Peyer's patch (tissue), 4 donors: ENCODE measurements around the gene MYORG. TPM values are rescaled to one million over a fixed set of nuclear protein-coding genes. Genes with fewer than 3 reads are reported as not detected.

Experiments
- DNase-seq, 3 donors: peaks; one replicate each; pipeline ENCODE4 v3.0.0-alpha.2; 2017 to 2019
- H3K27ac ChIP-seq, 4 donors: fragments of 200-600 bp; sonication (generic); one replicate each; pipeline ENCODE4 v1.5.1; 2016 to 2019
- H3K27me3 ChIP-seq, 2 donors: fragments of 200-600 bp; sonication (generic); one replicate each; pipeline ENCODE4 v1.5.1; 2019
- H3K36me3 ChIP-seq, 3 donors: fragments of 200-600 bp; sonication (generic); one replicate each; pipeline ENCODE4 v1.5.1; 2016 to 2019
- H3K4me1 ChIP-seq, 4 donors: fragments of 200-600 bp; sonication (generic); one replicate each; pipeline ENCODE4 v1.5.1; 2016 to 2019
- H3K4me3 ChIP-seq, 4 donors: fragments of 200-600 bp; sonication (generic); 1 replicate in 3 of 4; 2 replicates in 1 of 4; pipeline ENCODE4 v1.5.1; 2016 to 2019; ENCODE audit warnings: mild to moderate bottlenecking in 1 of 4
- H3K9me3 ChIP-seq, 4 donors: fragments of 200-600 bp; sonication (generic); one replicate each; pipeline ENCODE4 v1.5.1; 2016 to 2019; ENCODE audit warnings: mild to moderate bottlenecking in 1 of 4
- CTCF ChIP-seq, 6 experiments: fragments of 450-650 bp in 4 of 6; fragments of 200-600 bp in 2 of 6; sonication (generic) in 1 of 6; IDR thresholded peaks; one replicate each; pipeline ENCODE4 v1.5.1; 2017 to 2019; ENCODE audit warnings: antibody characterized with exemption in 6 of 6, mild to moderate bottlenecking in 3 of 6, moderate library complexity in 1 of 6
- POLR2A ChIP-seq, 2 donors: fragments of 450-650 bp; IDR thresholded peaks; one replicate each; pipeline ENCODE4 v1.5.1; 2017; ENCODE audit warnings: antibody characterized with exemption in 2 of 2, mild to moderate bottlenecking in 2 of 2, moderate library complexity in 2 of 2
- total RNA-seq, 4 donors: library from RNA; depleted of rRNA; stranded (reverse); fragments of >200 nt; gene quantifications; one replicate each; pipeline ENCODE4 v1.1.0, GENCODE V29; 2016

MYORG gene
- total RNA-seq, 4 donors from 2014 or later = 7.4 to 97.2 (median 88.3) TPM

GRCh38 chr9:34383904-34384303, 7.2 kb upstream of the MYORG start:
- Histone ChIP-seq H3K27me3 (no peaks in the 10 kb centered on the region), H3K9me3 (no peaks in the 10 kb centered on the region), H3K36me3 (no peaks in the 10 kb centered on the region), H3K4me3 (no peak overlapping the region), H3K4me1 (peaks cover 7 to 19% (median 12%) of the 10 kb centered on the region in 4 donors), H3K27ac (peak overlapping the region in 2 of 4 donors; percentile 56 to 77)
- TF ChIP-seq CTCF (IDR thresholded peaks at IDR 0.05) (no peak), POLR2A (IDR thresholded peaks at IDR 0.05) (no peak)
- no peak for DNase-seq

GRCh38 chr9:34382879-34383278, 6.2 kb upstream of the MYORG start:
- DNase-seq = no peak
- Histone ChIP-seq H3K27ac (peak overlapping the region in 2 of 4 donors; percentile 56 to 77), H3K4me3 (no peak overlapping the region), H3K27me3 (no peaks in the 10 kb centered on the region), H3K9me3 (no peaks in the 10 kb centered on the region), H3K36me3 (no peaks in the 10 kb centered on the region), H3K4me1 (peaks cover 7 to 19% (median 12%) of the 10 kb centered on the region in 4 donors)
- TF ChIP-seq POLR2A (IDR thresholded peaks at IDR 0.05) (no peak), CTCF (IDR thresholded peaks at IDR 0.05) (no peak)

- no peak for TF ChIP-seq CTCF (IDR thresholded peaks at IDR 0.05)
- TF ChIP-seq POLR2A (IDR thresholded peaks at IDR 0.05) = no peak
- no peaks in the 10 kb centered on the region for H3K36me3 ChIP-seq
- H3K4me1 ChIP-seq = peaks cover 7 to 23% (median 15%) of the 10 kb centered on the region in 4 donors
- peak overlapping the region in 2 of 4 donors; percentile 81 to 85 for H3K27ac ChIP-seq
- no peaks in the 10 kb centered on the region for H3K9me3 ChIP-seq
- H3K27me3 ChIP-seq = no peaks in the 10 kb centered on the region
- no peak for DNase-seq
- peak overlapping the region in 1 of 4 donors; percentile 61 for H3K4me3 ChIP-seq
Observed at GRCh38 chr9:34382054-34382453, 5.4 kb upstream of the MYORG start.

- H3K27ac ChIP-seq = peak overlapping the region; percentile 41 to 85 (median 68)
- DNase-seq = peak in 2 of 3 donors; percentile 68 to 78
Observed at GRCh38 chr9:34381323-34381722, 4.6 kb upstream of the MYORG start.

GRCh38 chr9:34380511-34381315, 4.0 kb upstream of the MYORG start:
- Histone ChIP-seq H3K4me1 (peaks cover 7 to 29% (median 15%) of the 10 kb centered on the region in 4 donors), H3K4me3 (peak overlapping the region; percentile 42 to 61 (median 54)), H3K9me3 (no peaks in the 10 kb centered on the region), H3K36me3 (no peaks in the 10 kb centered on the region), H3K27ac (peak overlapping the region; percentile 41 to 85 (median 68)), H3K27me3 (no peaks in the 10 kb centered on the region)
- no peak for TF ChIP-seq CTCF (IDR thresholded peaks at IDR 0.05)
- TF ChIP-seq POLR2A (IDR thresholded peaks at IDR 0.05) = peak; percentile 82 to 87
- DNase-seq = peak; percentile 75 to 96 (median 91)

More at GRCh38 chr9:34381323-34381722, 4.6 kb upstream of the MYORG start:
- H3K36me3 ChIP-seq = no peaks in the 10 kb centered on the region
- H3K4me1 ChIP-seq = peaks cover 7 to 23% (median 15%) of the 10 kb centered on the region in 4 donors
- H3K4me3 ChIP-seq = peak overlapping the region; percentile 42 to 61 (median 54)
- H3K27me3 ChIP-seq = no peaks in the 10 kb centered on the region
- no peak for TF ChIP-seq POLR2A (IDR thresholded peaks at IDR 0.05)
- H3K9me3 ChIP-seq = no peaks in the 10 kb centered on the region

GRCh38 chr9:34380034-34380510, 3.4 kb upstream of the MYORG start:
- Histone ChIP-seq H3K27me3 (no peaks in the 10 kb centered on the region), H3K4me3 (peak overlapping the region; percentile 42 to 61 (median 54)), H3K36me3 (no peaks in the 10 kb centered on the region), H3K27ac (peak overlapping the region; percentile 37 to 85 (median 68)), H3K4me1 (peaks cover 7 to 32% (median 15%) of the 10 kb centered on the region in 4 donors), H3K9me3 (no peaks in the 10 kb centered on the region)
- TF ChIP-seq CTCF (IDR thresholded peaks at IDR 0.05) (no peak), POLR2A (IDR thresholded peaks at IDR 0.05) (no peak)
- DNase-seq = peak in 1 of 3 donors; percentile 64
